ENCODE data around the gene TTC8. TPM values are rescaled to one million over a fixed set of nuclear protein-coding genes. Genes with fewer than 3 reads are reported as not detected.
A peak's percentile ranks its signal among the peaks of the same experiment; 100 is the strongest.

Gene TTC8
- total and polyA plus RNA-seq, 2 donors (not counting 3 experiments of a cell fraction or from before 2014, with no cell fraction given) = 11.9 to 16.3 TPM

DNA sequence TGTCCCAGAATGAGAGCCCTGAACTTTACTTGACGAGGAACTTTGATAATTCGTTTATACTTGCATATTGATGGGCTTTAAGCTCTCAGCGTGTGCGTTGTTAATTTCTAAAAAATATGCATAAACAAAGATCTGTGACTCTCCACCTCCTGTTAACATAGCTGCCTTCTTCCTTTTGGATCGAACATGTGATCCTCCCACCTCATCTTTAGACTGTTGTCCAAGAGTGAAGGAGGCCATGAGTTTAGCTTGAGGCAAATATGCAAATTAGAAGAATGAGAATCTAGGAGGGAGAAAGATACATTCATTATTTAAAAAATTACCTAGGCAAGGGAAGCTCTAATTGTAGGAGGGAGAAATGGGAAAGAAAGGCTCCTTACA is 617 bp downstream of the TTC8 start:
- peak overlapping the region; percentile 88 for H3K9ac ChIP-seq (replicated peaks; ENCODE audit: extremely low read depth, insufficient read depth, low read length)
- CTCF ChIA-PET = interaction anchor here (0.9 to 6.0 kb wide), 10 partner anchors 9 to 202 kb away, joined by 3 to 27 read pairs (median 4); no protein-coding TSS in a partner anchor
- BruUV-seq (replicated peaks) = no TSS peak
- FAIRE-seq = no peak
- H3K9me1 ChIP-seq (replicated peaks; ENCODE audit: control insufficient read depth, extremely low read depth, insufficient read depth, low read length) = no peaks in the 10 kb centered on the region
- POLR2A ChIA-PET = interaction anchor here (0.9 to 1.4 kb wide), 3 partner anchors 14 to 53 kb away, joined by 3 read pairs; no protein-coding TSS in a partner anchor
- peak overlapping the region; percentile 22 to 82 (median 70) for H3K4me3 ChIP-seq (replicated peaks in 1 of 3; ENCODE audit: insufficient read depth in 1 of 3, low read depth in 1 of 3, low read length in 3 of 3)
- dilution Hi-C loops (cut with MboI; ENCODE audit: extremely low pct_ligation_motif_present, low sequenced_read_pairs) = no loop called here
- peaks cover 3 to 8% of the 10 kb centered on the region in 2 experiments for H3K27me3 ChIP-seq (ENCODE audit: control insufficient read depth in 2 of 2, insufficient read depth in 2 of 2, low read length in 2 of 2)
- peak overlapping the region; percentile 96 for H2AFZ ChIP-seq (ENCODE audit: low read depth, low read length)
- H3K27ac ChIP-seq (ENCODE audit: insufficient read depth, low read depth, low read length) = peak overlapping the region; percentile 88
- no peaks in the 10 kb centered on the region for H3K79me2 ChIP-seq (ENCODE audit: control insufficient read depth, insufficient read depth, low read length)
- H3K36me3 ChIP-seq (ENCODE audit: control insufficient read depth in 2 of 2, extremely low read depth in 1 of 2, insufficient read depth in 2 of 2, low read length in 2 of 2) = no peaks in the 10 kb centered on the region
- intact Hi-C loops (cut with micrococcal nuclease) = no loop called here
- no peaks in the 10 kb centered on the region for H4K20me1 ChIP-seq (replicated peaks; ENCODE audit: control insufficient read depth, extremely low read depth, insufficient read depth, low read length)
- H3K4me2 ChIP-seq (ENCODE audit: insufficient read depth, low read length) = peak overlapping the region; percentile 88
- H3K4me1 ChIP-seq (ENCODE audit: control insufficient read depth, extremely low read depth, insufficient read depth, low read length) = peaks cover 6% of the 10 kb centered on the region
- H3K9me3 ChIP-seq (replicated peaks; ENCODE audit: control insufficient read depth, insufficient read depth, low read length) = no peaks in the 10 kb centered on the region
- TF ChIP-seq FOS (IDR thresholded peaks at IDR 0.05; ENCODE audit: borderline replicate concordance, insufficient read depth, low read length) (no peak), GATA2 (IDR thresholded peaks at IDR 0.05; ENCODE audit: insufficient read depth, insufficient read length, low read depth, low read length) (no peak)
- TF ChIP-seq, protein P1, sequence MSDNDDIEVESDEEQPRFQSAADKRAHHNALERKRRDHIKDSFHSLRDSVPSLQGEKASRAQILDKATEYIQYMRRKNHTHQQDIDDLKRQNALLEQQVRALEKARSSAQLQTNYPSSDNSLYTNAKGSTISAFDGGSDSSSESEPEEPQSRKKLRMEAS (IDR thresholded peaks at IDR 0.05; ENCODE audit: insufficient read depth, insufficient read length) = no peak
- DNase-seq (ENCODE audit: low read depth, low spot score) = no peak

DNA sequence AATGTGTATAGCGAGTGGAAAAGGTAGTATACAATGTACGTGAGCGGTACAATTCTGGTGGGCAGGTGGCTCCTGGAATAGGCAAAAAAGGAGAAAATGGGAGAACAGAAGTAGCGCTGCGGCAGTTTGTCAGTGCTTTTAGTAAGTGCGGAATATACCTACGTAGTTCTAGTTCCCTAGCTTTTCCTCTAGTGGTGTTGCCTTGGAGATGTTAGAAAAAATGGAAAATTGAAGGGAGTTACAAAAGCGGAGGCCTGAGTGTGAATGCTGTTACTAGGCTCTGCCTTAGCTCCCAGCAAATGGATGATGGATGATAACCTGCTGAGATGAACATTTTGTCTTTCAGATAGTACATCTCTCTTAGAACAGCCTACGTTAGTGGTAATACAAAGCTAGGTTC is 1.1 kb downstream of the TTC8 start:
- H4K20me1 ChIP-seq (replicated peaks; ENCODE audit: control insufficient read depth, extremely low read depth, insufficient read depth, low read length) = no peaks in the 10 kb centered on the region
- H3K9ac ChIP-seq (replicated peaks; ENCODE audit: extremely low read depth, insufficient read depth, low read length) = no peak overlapping the region
- H3K4me3 ChIP-seq (replicated peaks in 1 of 3; ENCODE audit: insufficient read depth in 1 of 3, low read depth in 1 of 3, low read length in 3 of 3) = peak overlapping the region in 1 of 3 experiments; percentile 70
- peaks cover 3 to 5% of the 10 kb centered on the region in 2 experiments for H3K27me3 ChIP-seq (ENCODE audit: control insufficient read depth in 2 of 2, insufficient read depth in 2 of 2, low read length in 2 of 2)
- TF ChIP-seq, protein P1 (IDR thresholded peaks at IDR 0.05; ENCODE audit: insufficient read depth, insufficient read length) = no peak
- TF ChIP-seq POLR2A (IDR thresholded peaks at IDR 0.05; ENCODE audit: low read depth, low read length) = no peak
- no peak for TF ChIP-seq EZH2 (IDR thresholded peaks at IDR 0.05; ENCODE audit: borderline replicate concordance, low read depth, low read length, severe bottlenecking)
- no peak for TF ChIP-seq JUN (IDR thresholded peaks at IDR 0.05; ENCODE audit: borderline replicate concordance, insufficient read depth, insufficient read length, low read depth)
- no peak for TF ChIP-seq MYC (IDR thresholded peaks at IDR 0.05; ENCODE audit: low read depth, low read length)
- no peak for TF ChIP-seq FOS (IDR thresholded peaks at IDR 0.05; ENCODE audit: borderline replicate concordance, insufficient read depth, low read length)
- TF ChIP-seq, protein P2, sequence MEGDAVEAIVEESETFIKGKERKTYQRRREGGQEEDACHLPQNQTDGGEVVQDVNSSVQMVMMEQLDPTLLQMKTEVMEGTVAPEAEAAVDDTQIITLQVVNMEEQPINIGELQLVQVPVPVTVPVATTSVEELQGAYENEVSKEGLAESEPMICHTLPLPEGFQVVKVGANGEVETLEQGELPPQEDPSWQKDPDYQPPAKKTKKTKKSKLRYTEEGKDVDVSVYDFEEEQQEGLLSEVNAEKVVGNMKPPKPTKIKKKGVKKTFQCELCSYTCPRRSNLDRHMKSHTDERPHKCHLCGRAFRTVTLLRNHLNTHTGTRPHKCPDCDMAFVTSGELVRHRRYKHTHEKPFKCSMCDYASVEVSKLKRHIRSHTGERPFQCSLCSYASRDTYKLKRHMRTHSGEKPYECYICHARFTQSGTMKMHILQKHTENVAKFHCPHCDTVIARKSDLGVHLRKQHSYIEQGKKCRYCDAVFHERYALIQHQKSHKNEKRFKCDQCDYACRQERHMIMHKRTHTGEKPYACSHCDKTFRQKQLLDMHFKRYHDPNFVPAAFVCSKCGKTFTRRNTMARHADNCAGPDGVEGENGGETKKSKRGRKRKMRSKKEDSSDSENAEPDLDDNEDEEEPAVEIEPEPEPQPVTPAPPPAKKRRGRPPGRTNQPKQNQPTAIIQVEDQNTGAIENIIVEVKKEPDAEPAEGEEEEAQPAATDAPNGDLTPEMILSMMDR (IDR thresholded peaks at IDR 0.05; ENCODE audit: extremely low read depth in 1 of 2, insufficient read depth in 1 of 2, low read depth in 1 of 2, low read length in 2 of 2) = no peak
- no peak overlapping the region for H3K27ac ChIP-seq (ENCODE audit: insufficient read depth, low read depth, low read length)
- CTCF ChIA-PET = interaction anchor here (1.3 to 6.0 kb wide), 6 partner anchors 13 to 201 kb away, joined by 3 to 27 read pairs (median 4); no protein-coding TSS in a partner anchor
- no peaks in the 10 kb centered on the region for H3K9me1 ChIP-seq (replicated peaks; ENCODE audit: control insufficient read depth, extremely low read depth, insufficient read depth, low read length)
- POLR2A ChIA-PET = interaction anchor here (1.4 kb wide), 1 partner anchor 53 kb away, joined by 3 read pairs; no protein-coding TSS in a partner anchor
- intact Hi-C loops (cut with micrococcal nuclease) (no loop called here), dilution Hi-C loops (cut with MboI; ENCODE audit: extremely low pct_ligation_motif_present, low sequenced_read_pairs) (no loop called here)
- H3K4me1 ChIP-seq (ENCODE audit: control insufficient read depth, extremely low read depth, insufficient read depth, low read length) = peaks cover 6% of the 10 kb centered on the region
- BruUV-seq (replicated peaks) = no TSS peak
- no peak for DNase-seq (ENCODE audit: low read depth, low spot score)
- H3K79me2 ChIP-seq (ENCODE audit: control insufficient read depth, insufficient read depth, low read length) = no peaks in the 10 kb centered on the region
- no peaks in the 10 kb centered on the region for H3K36me3 ChIP-seq (ENCODE audit: control insufficient read depth in 2 of 2, extremely low read depth in 1 of 2, insufficient read depth in 2 of 2, low read length in 2 of 2)
- H3K4me2 ChIP-seq (ENCODE audit: insufficient read depth, low read length) = peak overlapping the region; percentile 88
- no peak for FAIRE-seq
- no peaks in the 10 kb centered on the region for H3K9me3 ChIP-seq (replicated peaks; ENCODE audit: control insufficient read depth, insufficient read depth, low read length)
- peak overlapping the region; percentile 96 for H2AFZ ChIP-seq (ENCODE audit: low read depth, low read length)
